Immature natural killer cell (primary cell): ENCODE results near the gene ST3GAL2. TPM values are rescaled to one million over a fixed set of nuclear protein-coding genes. Genes with fewer than 3 reads are reported as not detected.
"Not testable (repeated sequence)": the region's sequence is repeated elsewhere in the genome, so short reads cannot be mapped to it uniquely, and the experiment has no call there.

Experiments used
- DNase-seq, 3 donors: peaks; one replicate each; pipeline ENCODE4 v3.0.0; 2022; ENCODE audit warnings: mixed read lengths in 1 of 3
- H3K27ac Mint-ChIP-seq, 6 donors: one replicate each; pipeline ENCODE4 v1.8.0; 2020; ENCODE audit warnings: mixed read lengths in 6 of 6, mild to moderate bottlenecking in 5 of 6, inconsistent platforms in 4 of 6, moderate library complexity in 3 of 6
- H3K27me3 Mint-ChIP-seq, 3 donors: one replicate each; pipeline ENCODE4 v1.8.0; 2020 to 2021; ENCODE audit warnings: low read depth in 3 of 3, mild to moderate bottlenecking in 3 of 3, mixed read lengths in 3 of 3, moderate library complexity in 3 of 3, inconsistent platforms in 1 of 3
- H3K36me3 Mint-ChIP-seq, 3 donors: one replicate each; pipeline ENCODE4 v1.8.0; 2020; ENCODE audit warnings: mixed read lengths in 3 of 3, inconsistent platforms in 2 of 3, mild to moderate bottlenecking in 2 of 3
- H3K4me1 Mint-ChIP-seq, 2 donors: one replicate each; pipeline ENCODE4 v1.8.0; 2020; ENCODE audit warnings: inconsistent platforms in 2 of 2, mild to moderate bottlenecking in 2 of 2, mixed read lengths in 2 of 2, moderate library complexity in 1 of 2
- H3K4me3 Mint-ChIP-seq, 5 donors: one replicate each; pipeline ENCODE4 v1.8.0; 2020; ENCODE audit warnings: mild to moderate bottlenecking in 5 of 5, mixed read lengths in 5 of 5, inconsistent platforms in 3 of 5, moderate library complexity in 3 of 5
- H3K9me3 Mint-ChIP-seq, 6 donors: one replicate each; pipeline ENCODE4 v1.8.0; 2020; ENCODE audit warnings: mild to moderate bottlenecking in 6 of 6, mixed read lengths in 6 of 6, inconsistent platforms in 4 of 6, moderate library complexity in 3 of 6
- polyA plus RNA-seq, 3 donors: library from polyadenylated mRNA; unstranded; fragments of 300-500 nt; fragmentation: Illumina TruSeq; gene quantifications; one replicate each; pipeline ENCODE4 v1.2.3, GENCODE V29; 2021

Gene ST3GAL2
- polyA plus RNA-seq, 3 donors from 2014 or later: 11.1 to 20.7 (median 17.4) TPM

- Mint-ChIP-seq H3K9me3 (no peaks in the 10 kb centered on the region), H3K27ac (peak overlapping the region in 1 of 6 donors; percentile 48), H3K36me3 (peaks cover 8 to 24% (median 13%) of the 10 kb centered on the region in 3 donors)
Observed at GRCh38 chr16:70372921-70373728, 65.8 kb downstream of the ST3GAL2 start.

GRCh38 chr16:70370924-70371323, 68.0 kb downstream of the ST3GAL2 start:
- H3K36me3 Mint-ChIP-seq: peaks cover 4 to 31% (median 13%) of the 10 kb centered on the region in 3 donors
- no peak for DNase-seq
- peaks cover 5 to 7% of the 10 kb centered on the region in 2 donors for H3K4me1 Mint-ChIP-seq
- H3K27me3 Mint-ChIP-seq: peaks cover 0 to 3% (median 3%) of the 10 kb centered on the region in 3 donors
- no peaks in the 10 kb centered on the region for H3K9me3 Mint-ChIP-seq
- H3K4me3 Mint-ChIP-seq: no peak overlapping the region
- H3K27ac Mint-ChIP-seq: peak overlapping the region in 2 of 6 donors; percentile 22 to 81

More at GRCh38 chr16:70372921-70373728, 65.8 kb downstream of the ST3GAL2 start:
- DNase-seq: no peak
- no peak overlapping the region for H3K4me3 Mint-ChIP-seq
- peaks cover 0 to 3% (median 1%) of the 10 kb centered on the region in 3 donors for H3K27me3 Mint-ChIP-seq
- peaks cover 5 to 12% of the 10 kb centered on the region in 2 donors for H3K4me1 Mint-ChIP-seq

- Mint-ChIP-seq H3K4me3 (peak overlapping the region in 1 of 5 donors; percentile 3), H3K27ac (peak overlapping the region in 4 of 6 donors; percentile 26 to 68 (median 37)), H3K36me3 (peaks cover 6 to 33% (median 13%) of the 10 kb centered on the region in 3 donors)
- H3K27me3 Mint-ChIP-seq, H3K4me1 Mint-ChIP-seq, H3K9me3 Mint-ChIP-seq: not testable (repeated sequence)
- peak; percentile 29 to 48 (median 31) for DNase-seq
Observed at GRCh38 chr16:70370145-70370544, 68.8 kb downstream of the ST3GAL2 start.

DNA sequence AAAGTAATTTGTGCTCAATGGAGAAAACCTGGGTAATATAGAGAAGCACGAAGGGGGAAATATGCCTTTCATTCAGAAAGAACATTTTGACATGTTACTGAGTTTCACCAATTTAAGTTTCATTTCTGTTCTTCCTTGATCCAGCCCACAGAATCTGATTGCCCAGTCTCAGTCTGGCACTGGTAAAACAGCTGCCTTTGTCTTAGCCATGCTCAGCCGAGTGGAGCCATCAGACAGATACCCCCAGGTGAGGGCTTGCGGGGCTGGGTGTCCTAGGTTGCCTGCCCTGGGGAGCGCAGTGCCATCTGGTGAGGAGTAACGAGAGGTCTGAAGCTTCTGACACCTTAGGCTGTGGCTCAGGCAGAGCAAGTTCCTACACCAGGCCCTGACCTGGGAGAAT, 74.5 kb downstream of the ST3GAL2 start:
- Mint-ChIP-seq H3K9me3 (no peaks in the 10 kb centered on the region), H3K36me3 (peaks cover 6 to 28% (median 15%) of the 10 kb centered on the region in 3 donors), H3K4me1 (no peaks in the 10 kb centered on the region), H3K27ac (peak overlapping the region in 1 of 6 donors; percentile 24), H3K4me3 (no peak overlapping the region), H3K27me3 (peaks cover 0 to 2% (median 0%) of the 10 kb centered on the region in 3 donors)
- DNase-seq: no peak

GRCh38 chr16:70359552-70359951, 79.3 kb downstream of the ST3GAL2 start:
- H3K36me3 Mint-ChIP-seq: peaks cover 13 to 25% (median 15%) of the 10 kb centered on the region in 3 donors

GRCh38 chr16:70349783-70350182, 89.1 kb downstream of the ST3GAL2 start:
- Mint-ChIP-seq H3K36me3 (peaks cover 7 to 15% (median 9%) of the 10 kb centered on the region in 3 donors), H3K4me3 (peak overlapping the region in 1 of 5 donors; percentile 41), H3K27me3 (peaks cover 9% of the 10 kb centered on the region in 3 donors), H3K27ac (peak overlapping the region; percentile 19 to 77 (median 66)), H3K4me1 (peaks cover 27 to 32% of the 10 kb centered on the region in 2 donors), H3K9me3 (no peaks in the 10 kb centered on the region)
- DNase-seq: no peak

More at GRCh38 chr16:70359552-70359951, 79.3 kb downstream of the ST3GAL2 start:
- Mint-ChIP-seq H3K9me3 (no peaks in the 10 kb centered on the region), H3K27me3 (no peaks in the 10 kb centered on the region), H3K27ac (peak overlapping the region in 1 of 6 donors; percentile 26), H3K4me1 (no peaks in the 10 kb centered on the region), H3K4me3 (no peak overlapping the region)
- no peak for DNase-seq

DNA sequence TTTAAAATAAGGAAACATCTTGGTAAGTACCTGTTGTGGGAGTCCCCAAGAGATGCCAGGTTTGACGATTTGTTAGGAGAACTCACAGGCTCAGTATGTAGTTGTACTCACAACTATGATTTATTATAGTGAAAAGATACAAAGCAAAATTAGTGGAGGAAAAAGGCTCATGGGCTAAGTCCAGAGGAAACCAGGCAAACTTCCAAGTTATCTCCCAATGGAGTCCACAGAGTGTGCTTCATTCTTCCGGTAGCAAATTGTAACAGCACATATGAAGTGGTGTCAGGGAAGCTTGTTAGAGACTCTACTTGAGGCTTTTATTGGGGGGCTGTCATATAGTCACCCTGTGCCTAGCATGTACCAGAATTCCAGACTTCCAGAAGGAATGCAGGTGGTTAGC, 89.9 kb downstream of the ST3GAL2 start:
- Mint-ChIP-seq H3K36me3 (peaks cover 7 to 13% (median 9%) of the 10 kb centered on the region in 3 donors), H3K27ac (peak overlapping the region; percentile 17 to 74 (median 50)), H3K4me1 (peaks cover 27 to 32% of the 10 kb centered on the region in 2 donors), H3K9me3 (no peaks in the 10 kb centered on the region), H3K27me3 (peaks cover 9% of the 10 kb centered on the region in 3 donors), H3K4me3 (peak overlapping the region in 1 of 5 donors; percentile 6)
- no peak for DNase-seq

GRCh38 chr16:70345840-70346239, 93.1 kb downstream of the ST3GAL2 start:
- H3K27ac Mint-ChIP-seq: peak overlapping the region; percentile 96 to 99 (median 98)
- H3K4me1 Mint-ChIP-seq: peaks cover 27 to 32% of the 10 kb centered on the region in 2 donors
- H3K9me3 Mint-ChIP-seq: no peaks in the 10 kb centered on the region
- H3K36me3 Mint-ChIP-seq: peaks cover 3 to 4% (median 4%) of the 10 kb centered on the region in 3 donors
- peak in 1 of 3 donors; percentile 6 for DNase-seq
- H3K4me3 Mint-ChIP-seq: peak overlapping the region; percentile 77 to 96 (median 91)
- peaks cover 9 to 11% (median 9%) of the 10 kb centered on the region in 3 donors for H3K27me3 Mint-ChIP-seq

DNA sequence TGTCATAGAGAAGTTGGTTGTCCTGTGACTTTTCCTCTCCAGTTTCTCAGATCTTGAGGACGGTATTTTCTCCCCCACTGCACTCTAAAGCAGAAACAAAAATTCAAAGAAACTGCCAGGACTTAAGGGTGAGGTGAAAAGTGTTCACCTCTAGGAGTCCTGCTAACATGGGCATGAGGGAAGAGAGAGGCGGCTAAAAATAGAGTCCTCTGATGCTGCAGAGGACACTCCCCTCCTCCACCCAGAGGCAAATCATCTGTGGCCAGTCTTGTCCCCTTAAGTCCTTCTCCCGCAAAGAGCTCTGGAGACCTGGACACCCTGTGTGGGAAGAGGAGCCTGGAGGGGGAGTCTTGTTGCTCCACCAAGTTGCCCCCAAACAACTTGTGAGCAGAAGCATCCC, 96.9 kb downstream of the ST3GAL2 start:
- peak overlapping the region in 1 of 6 donors; percentile 2 for H3K27ac Mint-ChIP-seq
- H3K36me3 Mint-ChIP-seq: no peaks in the 10 kb centered on the region
- DNase-seq: no peak
- H3K27me3 Mint-ChIP-seq: peaks cover 7 to 9% (median 8%) of the 10 kb centered on the region in 3 donors
- no peaks in the 10 kb centered on the region for H3K9me3 Mint-ChIP-seq
- H3K4me3 Mint-ChIP-seq: no peak overlapping the region
- peaks cover 11 to 12% of the 10 kb centered on the region in 2 donors for H3K4me1 Mint-ChIP-seq

DNA sequence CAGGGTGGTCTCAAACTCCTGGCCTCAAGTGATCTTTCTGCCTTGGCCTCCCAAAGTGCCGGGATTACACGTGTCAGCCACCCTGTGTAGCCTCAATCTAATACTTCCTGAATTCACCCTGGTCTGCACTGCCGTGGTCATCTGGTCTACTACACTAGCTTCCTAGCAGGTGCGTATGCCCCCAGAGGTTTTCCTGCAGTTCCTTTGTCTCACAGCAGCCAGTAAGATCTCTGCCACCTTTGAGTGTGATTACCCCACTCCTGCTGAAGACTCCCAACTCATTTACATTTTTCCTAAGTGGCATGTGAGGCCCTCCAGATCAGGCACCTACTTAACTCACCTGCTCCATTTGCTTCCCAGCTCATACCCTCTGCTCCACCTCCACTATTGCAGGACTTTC, 97.3 kb downstream of the ST3GAL2 start:
- H3K4me3 Mint-ChIP-seq: no peak overlapping the region
- peaks cover 3 to 5% (median 4%) of the 10 kb centered on the region in 3 donors for H3K27me3 Mint-ChIP-seq
- no peaks in the 10 kb centered on the region for H3K36me3 Mint-ChIP-seq
- no peaks in the 10 kb centered on the region for H3K9me3 Mint-ChIP-seq
- peak overlapping the region in 1 of 6 donors; percentile 2 for H3K27ac Mint-ChIP-seq
- no peak for DNase-seq
- H3K4me1 Mint-ChIP-seq: peaks cover 7% of the 10 kb centered on the region in 2 donors

DNA sequence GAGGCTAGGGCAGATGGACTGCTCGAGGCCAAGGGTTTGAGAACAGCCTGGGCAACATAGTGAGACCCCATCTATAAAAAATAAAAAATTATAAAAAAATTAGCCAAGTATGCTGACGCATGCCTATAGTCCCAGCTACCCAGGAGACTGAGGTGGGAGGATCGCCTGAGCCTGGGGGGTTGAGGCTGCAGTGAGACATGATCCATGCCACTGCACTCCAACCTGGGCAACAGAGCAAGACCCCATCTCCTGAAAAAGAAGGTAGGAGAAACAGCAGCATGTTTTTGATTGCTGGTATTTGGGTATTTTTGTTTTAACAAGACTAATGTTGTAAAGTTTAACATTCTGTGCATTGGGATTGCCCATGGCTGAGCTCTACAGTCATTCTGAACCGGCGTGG, 101.1 kb downstream of the ST3GAL2 start:
- no peak overlapping the region for H3K4me3 Mint-ChIP-seq
- peaks cover 0 to 2% (median 2%) of the 10 kb centered on the region in 3 donors for H3K27me3 Mint-ChIP-seq
- H3K36me3 Mint-ChIP-seq: peaks cover under 1 to 24% (median 5%) of the 10 kb centered on the region in 3 donors
- H3K9me3 Mint-ChIP-seq: no peaks in the 10 kb centered on the region
- DNase-seq: no peak
- H3K4me1 Mint-ChIP-seq: no peaks in the 10 kb centered on the region
- H3K27ac Mint-ChIP-seq: no peak overlapping the region

- DNase-seq, H3K4me1 Mint-ChIP-seq, H3K27me3 Mint-ChIP-seq, H3K9me3 Mint-ChIP-seq, H3K27ac Mint-ChIP-seq, H3K4me3 Mint-ChIP-seq: not testable (repeated sequence)
- H3K36me3 Mint-ChIP-seq: peaks cover 4 to 33% (median 13%) of the 10 kb centered on the region in 3 donors
Observed at GRCh38 chr16:70332728-70333127, 106.2 kb downstream of the ST3GAL2 start.

DNA sequence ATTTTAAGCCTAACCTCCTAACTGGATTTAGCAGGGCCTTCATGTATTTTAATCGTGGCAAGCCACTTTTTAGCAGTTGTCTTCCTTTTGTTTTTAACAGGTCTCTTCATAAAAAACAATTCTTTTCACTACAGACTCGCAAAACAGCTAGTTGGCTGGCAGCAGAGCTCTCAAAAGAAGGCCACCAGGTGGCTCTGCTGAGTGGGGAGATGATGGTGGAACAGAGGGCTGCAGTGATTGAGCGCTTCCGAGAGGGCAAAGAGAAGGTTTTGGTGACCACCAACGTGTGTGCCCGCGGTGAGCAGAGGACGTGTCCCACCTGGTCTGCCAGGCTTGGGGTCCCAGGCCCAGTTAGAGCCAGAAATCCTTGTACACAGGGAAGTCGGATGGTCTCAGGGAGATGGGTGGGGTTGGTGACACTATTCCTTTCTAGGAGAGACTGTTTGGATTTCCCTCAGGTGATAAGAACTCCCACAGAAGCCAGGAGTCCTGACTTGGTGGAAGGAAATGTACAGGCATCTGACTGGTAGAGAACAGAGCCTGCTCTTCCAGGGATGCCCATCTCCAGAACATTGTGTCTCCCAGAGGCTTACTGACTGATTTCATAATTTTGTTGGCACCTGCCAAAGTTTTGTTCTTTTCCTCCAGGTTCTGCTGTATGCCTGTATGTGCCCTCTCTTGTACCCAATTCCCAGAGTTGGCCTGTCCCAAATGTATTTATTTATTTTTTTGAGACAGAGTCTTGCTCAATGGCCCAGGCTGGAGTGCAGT, 107.1 kb downstream of the ST3GAL2 start:
- Mint-ChIP-seq H3K27ac (peak overlapping the region in 1 of 6 donors; percentile 46), H3K4me1 (no peaks in the 10 kb centered on the region), H3K36me3 (peaks cover 4 to 33% (median 13%) of the 10 kb centered on the region in 3 donors), H3K9me3 (no peaks in the 10 kb centered on the region), H3K27me3 (peaks cover 0 to 1% (median 0%) of the 10 kb centered on the region in 3 donors), H3K4me3 (no peak overlapping the region)
- no peak for DNase-seq
